H1 (cell line): ENCODE data around the gene ADAM12. TPM values are rescaled to one million over a fixed set of nuclear protein-coding genes. Genes with fewer than 3 reads are reported as not detected.

Experiments used
- CBX8 ChIP-seq: fragments of 300-800, 300-1000 bp; sonication (generic); IDR thresholded peaks from 2 replicates; pipeline ENCODE4 v1.7.1; 2016; ENCODE audit warnings: low read depth, low read length, borderline replicate concordance
- polyA plus RNA-seq, 7 experiments: library from polyadenylated mRNA; depleted of rRNA in 3 of 7; stranded (reverse) in 5 of 7; unstranded in 2 of 7; fragments of >200 nt in 5 of 7; fragments of 200-250 nt in 2 of 7; gene quantifications; 1 replicate in 5 of 7; 2 replicates in 1 of 7; 4 replicates in 1 of 7; pipeline versions ENCODE4 v1.2.1 to v1.2.3, GENCODE V29; 2011 to 2013; ENCODE audit warnings: missing spikeins in 2 of 7, mixed read lengths in 2 of 7
- total RNA-seq: library from RNA; stranded (reverse); fragmentation: NEBNext Ultra II Directional; extraction: Animal tissue kit (Norgen Biotek cat#: 25700); gene quantifications from 2 replicates; pipeline ENCODE4 v1.2.1, GENCODE V29; 2021

The ADAM12 gene
- total and polyA plus RNA-seq, 2 of the 8 experiments (the other 6 are each of a cell fraction or from before 2014, with no cell fraction given), result 0.07 to 0.17 TPM

GRCh38 chr10:126283307-126283706 lies 105.0 kb downstream of the ADAM12 start (continued):
- TF ChIP-seq CBX8, result no peak
